Caco-2 (cell line): ENCODE results near the gene HIGD1B. TPM values are rescaled to one million over a fixed set of nuclear protein-coding genes. Genes with fewer than 3 reads are reported as not detected.
"Not testable (repeated sequence)": the region's sequence is repeated elsewhere in the genome, so short reads cannot be mapped to it uniquely, and the experiment has no call there.

Source experiments
- BruUV-seq: library from RNA; stranded (reverse); fragments of 400-500 nt; replicated peaks from 2 replicates; lab custom pipeline; 2021; lab: Mats Ljungman, UMichigan
- CTCF ChIA-PET: fragments of 300-600 bp; sonication (Branson Sonifier 250); formaldehyde crosslinking; loops from one replicate; lab custom pipeline; 2022; ENCODE audit warnings: antibody characterized with exemption; lab: Charles Lee
- POLR2A ChIA-PET: fragments of 300-600 bp; sonication (Branson Sonifier 250); formaldehyde crosslinking; loops from one replicate; lab custom pipeline; 2022; ENCODE audit warnings: antibody characterized with exemption; lab: Charles Lee
- DNase-seq, 2 experiments: peaks; one replicate each; pipeline versions ENCODE4 v3.0.0 to v3.0.0-alpha.2; 2020 to 2022
- H3K27me3 ChIP-seq: replicated peaks from 2 replicates; pipeline ENCODE4 v1.6.0; 2011; ENCODE audit warnings: low read length; ENCODE audit not compliant: control insufficient read depth, insufficient read depth
- H3K36me3 ChIP-seq: 2 replicates; pipeline ENCODE4 v1.5.1; 2011; ENCODE audit warnings: low read length; ENCODE audit not compliant: control insufficient read depth, insufficient read depth
- H3K4me1 ChIP-seq: fragments of 250-450 bp; sonication (Bioruptor Pico); 2 replicates; pipeline ENCODE4 v1.5.1; 2020; ENCODE audit warnings: mild to moderate bottlenecking
- H3K4me3 ChIP-seq: 2 replicates; pipeline ENCODE4 v1.5.1; 2011; ENCODE audit warnings: low read depth, mild to moderate bottlenecking, control low read depth, low read length
- H3K9me3 ChIP-seq: fragments of 250-450 bp; sonication (Bioruptor Pico); 2 replicates; pipeline ENCODE4 v1.5.1; 2020; ENCODE audit warnings: mild to moderate bottlenecking, moderate library complexity
- H3K27ac Mint-ChIP-seq: one replicate; pipeline ENCODE4 v1.8.0; 2022; ENCODE audit warnings: mixed read lengths; ENCODE audit not compliant: unreplicated experiment
- H3K27me3 Mint-ChIP-seq: one replicate; pipeline ENCODE4 v1.8.0; 2022; ENCODE audit warnings: mixed read lengths; ENCODE audit not compliant: insufficient read depth, unreplicated experiment
- H3K36me3 Mint-ChIP-seq: one replicate; pipeline ENCODE4 v1.8.0; 2022; ENCODE audit warnings: mild to moderate bottlenecking, mixed read lengths; ENCODE audit not compliant: insufficient read depth, unreplicated experiment
- H3K4me1 Mint-ChIP-seq: one replicate; pipeline ENCODE4 v1.8.0; 2022; ENCODE audit warnings: low read depth, mixed read lengths; ENCODE audit not compliant: unreplicated experiment
- H3K4me3 Mint-ChIP-seq: one replicate; pipeline ENCODE4 v1.8.0; 2022; ENCODE audit warnings: mild to moderate bottlenecking, moderate library complexity, mixed read lengths; ENCODE audit not compliant: unreplicated experiment
- H3K9me3 Mint-ChIP-seq: one replicate; pipeline ENCODE4 v1.8.0; 2022; ENCODE audit warnings: mixed read lengths; ENCODE audit not compliant: unreplicated experiment
- CTCF ChIP-seq, 2 experiments: fragments of 200-600 bp in 1 of 2; IDR thresholded peaks; 1 replicate in 1 of 2; 2 replicates in 1 of 2; pipeline versions ENCODE4 v1.5.1 to v1.8.0; 2011 to 2022; ENCODE audit warnings: antibody characterized with exemption in 1 of 2, control low read depth in 1 of 2, inconsistent platforms in 1 of 2, low read depth in 1 of 2, low read length in 1 of 2, mild to moderate bottlenecking in 1 of 2, moderate library complexity in 1 of 2; ENCODE audit not compliant: insufficient read depth in 1 of 2, severe bottlenecking in 1 of 2, unreplicated experiment in 1 of 2
- intact Hi-C: fragments of 100-400 bp; cut with micrococcal nuclease; formaldehyde crosslinking; loops from one replicate; pipeline ENCODE4 v1.10.0; 2022; ENCODE audit not compliant: unreplicated experiment
- total RNA-seq: library from RNA; stranded (reverse); gene quantifications from 2 replicates; pipeline ENCODE4 v1.2.3, GENCODE V29; 2022

The HIGD1B gene
- total RNA-seq, 1 experiment from 2014 or later: not detected

DNA sequence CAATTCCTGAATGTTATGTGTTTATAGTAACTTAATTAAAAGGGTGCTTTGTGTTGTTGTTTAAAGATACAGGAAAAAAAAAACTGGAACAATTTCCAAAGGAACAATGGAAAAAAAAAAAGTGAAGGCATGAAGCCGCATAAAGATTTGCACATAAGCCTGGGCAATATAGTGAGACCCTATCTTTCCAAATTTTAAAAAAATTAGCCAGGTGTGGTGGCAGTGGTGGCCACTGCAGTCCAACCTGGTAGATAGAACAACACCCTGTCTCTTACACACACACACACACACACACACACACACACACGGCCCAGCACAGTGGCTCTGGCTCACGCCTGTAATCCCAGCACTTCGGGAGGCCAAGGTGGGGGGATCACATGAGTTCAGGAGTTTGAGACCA lies 39.5 kb upstream of the HIGD1B start:
- Mint-ChIP-seq H3K9me3 (no peaks in the 10 kb centered on the region), H3K27ac (no peak overlapping the region), H3K4me1 (no peaks in the 10 kb centered on the region), H3K27me3 (no peaks in the 10 kb centered on the region), H3K4me3 (no peak overlapping the region), H3K36me3 (peaks cover 18% of the 10 kb centered on the region)
- intact Hi-C loops: no loop called here
- no peaks in the 10 kb centered on the region for H3K4me1 ChIP-seq
- H3K27me3 ChIP-seq: no peaks in the 10 kb centered on the region
- H3K4me3 ChIP-seq: no peak overlapping the region
- POLR2A ChIA-PET: no interaction called here
- CTCF ChIA-PET: interaction anchor here (0.7 kb wide), 1 partner anchor 24 kb away, joined by 3 read pairs; no protein-coding TSS in a partner anchor
- BruUV-seq: no TSS peak
- peaks cover 2% of the 10 kb centered on the region for H3K36me3 ChIP-seq
- no peak for TF ChIP-seq CTCF (IDR thresholded peaks at IDR 0.05; ENCODE audit: insufficient read depth in 1 of 2, low read depth in 1 of 2, low read length in 1 of 2, severe bottlenecking in 1 of 2, unreplicated experiment in 1 of 2)
- DNase-seq: no peak
- H3K9me3 ChIP-seq: no peaks in the 10 kb centered on the region

- POLR2A ChIA-PET, BruUV-seq, intact Hi-C loops, H3K27me3 ChIP-seq, H3K4me1 ChIP-seq, H3K9me3 ChIP-seq, H3K4me3 Mint-ChIP-seq, DNase-seq, H3K9me3 Mint-ChIP-seq, H3K4me3 ChIP-seq, H3K27me3 Mint-ChIP-seq, H3K27ac Mint-ChIP-seq, H3K4me1 Mint-ChIP-seq, H3K36me3 ChIP-seq: not testable (repeated sequence)
- peaks cover 18% of the 10 kb centered on the region for H3K36me3 Mint-ChIP-seq
- CTCF ChIA-PET: interaction anchor here (0.6 kb wide), 1 partner anchor 297 kb away, joined by 4 read pairs; no protein-coding TSS in a partner anchor
Measured at GRCh38 chr17:44808656-44809388, 38.9 kb upstream of the HIGD1B start.

DNA sequence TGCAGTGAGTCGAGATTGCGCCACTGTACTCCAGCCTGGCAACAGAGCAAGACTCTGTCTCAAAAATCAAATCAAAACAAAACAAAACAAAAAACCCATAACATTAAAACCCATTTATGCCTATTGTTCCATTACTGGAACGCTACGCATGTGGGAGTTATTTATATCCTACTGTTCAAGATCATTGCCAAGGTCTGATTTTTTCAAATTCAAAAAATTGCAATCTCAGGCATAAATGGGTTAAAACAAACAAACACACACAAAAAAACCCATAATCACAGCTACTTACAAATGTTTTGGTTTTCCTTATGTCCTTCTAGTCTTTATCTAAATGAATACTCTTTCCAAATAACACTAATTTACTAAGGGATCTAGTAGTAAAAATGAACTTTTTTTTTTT lies 35.4 kb upstream of the HIGD1B start:
- no peak overlapping the region for H3K27ac Mint-ChIP-seq
- H3K36me3 Mint-ChIP-seq: no peaks in the 10 kb centered on the region
- H3K9me3 ChIP-seq: no peaks in the 10 kb centered on the region
- H3K9me3 Mint-ChIP-seq: no peaks in the 10 kb centered on the region
- TF ChIP-seq CTCF (IDR thresholded peaks at IDR 0.05; ENCODE audit: insufficient read depth in 1 of 2, low read depth in 1 of 2, low read length in 1 of 2, severe bottlenecking in 1 of 2, unreplicated experiment in 1 of 2): no peak
- POLR2A ChIA-PET: no interaction called here
- no peaks in the 10 kb centered on the region for H3K27me3 ChIP-seq
- no peak overlapping the region for H3K4me3 Mint-ChIP-seq
- H3K4me1 Mint-ChIP-seq: no peaks in the 10 kb centered on the region
- H3K4me1 ChIP-seq: no peaks in the 10 kb centered on the region
- CTCF ChIA-PET: interaction anchor here (0.6 kb wide), 1 partner anchor 44 kb away, joined by 3 read pairs; no protein-coding TSS in a partner anchor
- no peak for DNase-seq
- no peaks in the 10 kb centered on the region for H3K36me3 ChIP-seq
- BruUV-seq: no TSS peak
- H3K4me3 ChIP-seq: no peak overlapping the region
- intact Hi-C loops: no loop called here
- no peaks in the 10 kb centered on the region for H3K27me3 Mint-ChIP-seq

DNA sequence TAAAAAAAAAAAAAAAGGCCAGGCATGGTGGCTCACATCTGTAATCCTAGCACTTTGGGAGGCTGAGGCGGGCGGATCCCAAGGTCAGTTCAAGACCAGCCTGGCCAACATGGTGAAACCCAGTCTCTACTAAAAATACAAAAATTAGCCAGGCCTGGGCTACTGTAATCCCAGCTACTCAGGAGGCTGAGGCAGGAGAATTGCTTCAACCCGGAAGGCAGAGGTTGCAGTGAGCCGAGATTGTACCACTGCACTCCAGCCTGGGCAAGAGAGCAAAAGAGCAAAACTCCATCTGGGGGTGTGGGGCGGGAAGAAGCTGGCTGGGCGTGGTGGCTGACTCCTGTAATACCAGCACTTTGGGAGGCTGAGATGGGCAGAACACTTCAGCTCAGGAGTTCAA lies 29.2 kb upstream of the HIGD1B start:
- H3K36me3 Mint-ChIP-seq, H3K27me3 ChIP-seq, POLR2A ChIA-PET, H3K36me3 ChIP-seq, intact Hi-C loops, H3K9me3 ChIP-seq, H3K4me1 Mint-ChIP-seq, H3K27ac Mint-ChIP-seq, DNase-seq, H3K4me3 ChIP-seq, H3K9me3 Mint-ChIP-seq, H3K4me1 ChIP-seq, H3K4me3 Mint-ChIP-seq, H3K27me3 Mint-ChIP-seq, BruUV-seq: not testable (repeated sequence)
- CTCF ChIA-PET: interaction anchor here (0.7 kb wide), 1 partner anchor 315 kb away, joined by 4 read pairs; the partner anchor contains the start of gene GPATCH8
